Hippocampal formation (tissue), 2 donors: ENCODE data around the gene PRXL2A.
A peak's percentile ranks its signal among the peaks of the same experiment; 100 is the strongest.
"Not testable (repeated sequence)": the region's sequence is repeated elsewhere in the genome, so short reads cannot be mapped to it uniquely, and the experiment has no call there.

Experiments
- DNase-seq, 2 donors: peaks; one replicate each; lab custom pipeline; 2025; lab: John Stamatoyannopoulos, UW

PRXL2A gene, protein sequence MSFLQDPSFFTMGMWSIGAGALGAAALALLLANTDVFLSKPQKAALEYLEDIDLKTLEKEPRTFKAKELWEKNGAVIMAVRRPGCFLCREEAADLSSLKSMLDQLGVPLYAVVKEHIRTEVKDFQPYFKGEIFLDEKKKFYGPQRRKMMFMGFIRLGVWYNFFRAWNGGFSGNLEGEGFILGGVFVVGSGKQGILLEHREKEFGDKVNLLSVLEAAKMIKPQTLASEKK

DNA sequence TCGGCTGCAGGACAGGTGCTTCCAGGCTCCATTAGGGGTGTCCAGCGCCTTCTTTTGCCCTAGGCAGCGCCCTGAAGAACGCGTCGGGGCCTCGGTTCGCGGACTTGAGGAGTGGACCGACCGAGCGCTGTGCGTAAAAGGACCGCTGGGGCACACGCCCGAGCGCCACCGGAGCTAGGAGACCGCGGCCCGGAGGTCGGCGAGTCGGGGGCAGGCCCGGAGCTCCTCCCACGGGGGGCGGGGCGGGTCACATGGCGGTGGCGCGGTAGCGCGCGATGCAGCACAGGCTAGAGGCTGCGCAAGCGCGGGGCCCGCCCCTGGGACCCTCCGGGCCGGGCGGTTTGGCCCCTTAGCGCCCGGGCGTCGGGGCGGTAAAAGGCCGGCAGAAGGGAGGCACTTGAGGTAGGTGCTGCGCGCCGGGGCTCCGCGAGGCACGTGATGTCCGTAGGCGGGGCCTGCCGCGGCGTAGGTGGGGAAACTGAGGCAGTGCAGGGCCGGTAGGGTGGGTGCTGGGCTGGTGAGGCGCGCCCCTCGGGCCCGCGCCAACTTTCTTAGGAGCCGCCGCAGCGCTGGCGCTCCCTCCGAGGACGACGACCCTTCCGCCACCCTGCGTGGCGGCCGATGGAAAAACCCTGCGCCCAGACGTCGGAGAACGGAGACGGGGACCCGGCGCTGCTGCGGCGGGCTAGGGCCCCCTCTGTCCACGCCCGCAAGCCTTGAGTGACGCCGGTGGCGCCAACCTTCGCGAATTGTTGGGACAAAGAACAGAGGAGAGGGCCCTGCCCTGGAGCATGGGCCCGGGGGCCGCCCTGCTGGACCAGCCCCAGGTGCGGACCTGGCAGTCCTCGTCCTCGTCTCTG is at the start of gene PRXL2A:
Gene PRXL2A, plus strand, starts transcription at position 310 of the 860 bp plus-strand sequence. CDS start 11,917 bp downstream, outside the sequence.
- DNase-seq = peak; percentile 54 to 72

DNA sequence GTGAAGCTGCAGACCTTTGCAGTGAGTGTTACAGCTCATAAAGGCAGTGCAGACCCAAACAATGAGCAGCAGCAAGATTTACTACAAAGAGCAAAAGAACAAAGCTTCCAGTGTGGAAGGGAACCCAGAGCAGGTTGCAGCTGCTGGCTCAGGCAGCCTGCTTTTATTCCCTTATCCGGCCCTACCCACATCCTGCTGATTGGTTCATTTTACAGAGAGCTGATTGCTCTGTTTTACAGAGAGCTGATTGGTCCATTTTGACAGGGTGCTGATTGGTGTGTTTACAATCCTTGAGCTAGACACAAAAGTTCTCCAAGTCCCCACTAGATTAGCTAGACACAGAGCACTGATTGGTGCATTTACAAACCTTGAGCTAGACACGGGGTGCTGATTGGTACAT is 49.4 kb upstream of the PRXL2A start:
- not testable (repeated sequence) for DNase-seq

DNA sequence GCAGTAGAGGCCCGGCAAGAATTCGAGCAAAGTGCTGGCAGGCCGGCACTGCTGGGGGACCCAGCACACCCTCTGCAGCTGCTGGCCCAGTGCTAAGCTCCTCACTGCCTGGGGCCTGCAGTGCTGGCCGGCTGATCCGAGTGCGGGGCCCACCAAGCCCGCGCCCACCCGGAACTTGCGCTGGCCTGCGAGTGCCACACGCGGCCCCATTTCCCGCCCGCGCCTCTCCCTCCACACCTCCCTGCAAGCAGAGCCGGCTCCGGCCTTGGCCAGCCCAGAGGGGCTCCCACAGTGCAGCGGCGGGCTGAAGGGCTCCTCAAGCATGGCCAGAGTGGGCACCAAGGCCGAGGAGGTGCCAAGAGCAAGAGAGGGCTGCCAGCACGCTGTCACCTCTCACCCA is 48.7 kb upstream of the PRXL2A start:
- no peak for DNase-seq

DNA sequence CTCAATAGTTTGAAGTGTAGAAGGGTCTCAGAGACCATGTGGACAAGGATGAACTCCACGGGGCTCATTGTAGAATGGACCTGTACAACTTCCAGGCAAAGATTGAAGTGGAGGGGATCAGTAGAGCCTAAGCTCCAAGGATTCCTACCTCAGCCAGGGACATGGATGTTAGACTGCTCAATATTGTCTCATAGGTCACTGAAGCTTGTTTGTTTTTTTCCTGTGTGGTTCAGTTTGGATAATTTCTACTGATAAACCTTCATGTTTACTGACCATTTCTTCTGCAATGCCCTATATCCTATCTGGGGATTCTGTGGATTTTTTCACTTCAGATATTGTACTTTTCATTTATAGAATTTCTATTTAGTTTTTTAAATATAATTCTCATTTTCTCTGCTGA is 42.8 kb upstream of the PRXL2A start:
- no peak for DNase-seq

DNA sequence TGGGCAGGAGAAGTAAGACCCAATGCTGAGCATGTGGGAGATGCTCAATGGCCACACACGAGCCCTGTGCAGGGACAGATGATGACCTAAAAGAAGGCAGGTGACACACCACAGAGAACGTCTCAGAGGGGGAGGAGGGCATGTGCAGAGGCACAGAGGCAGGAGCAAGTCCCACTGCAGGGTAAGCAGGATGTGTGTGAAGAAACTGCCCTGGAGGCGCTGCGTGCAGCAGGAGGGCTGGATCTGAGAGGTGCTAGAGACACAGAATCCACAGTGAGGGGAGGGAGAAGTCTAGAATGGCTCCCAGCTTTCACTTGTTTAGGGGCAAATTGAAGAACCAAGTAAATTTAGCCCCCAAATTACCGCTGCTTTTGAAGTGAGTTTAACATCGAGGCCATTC is 36.9 kb upstream of the PRXL2A start:
- DNase-seq = no peak

DNA sequence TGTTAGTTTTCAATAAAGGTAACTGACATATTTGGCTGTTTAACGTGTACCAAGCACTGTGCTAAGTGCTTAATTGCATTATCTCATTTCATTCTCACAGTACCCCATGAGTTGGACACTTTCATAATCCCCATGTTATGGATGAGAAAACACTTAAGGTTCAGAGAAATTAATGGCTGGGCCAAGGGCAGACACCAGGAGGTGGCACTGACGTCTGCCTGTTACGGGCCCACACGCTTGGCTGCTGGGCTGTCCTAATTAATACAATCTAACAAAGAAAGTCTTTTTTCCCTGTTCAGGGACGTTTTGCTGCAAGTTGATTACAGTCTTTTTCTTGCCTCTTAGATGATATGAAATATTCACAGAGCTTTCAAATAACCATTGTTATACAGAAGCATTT is 35.7 kb upstream of the PRXL2A start:
- DNase-seq = peak in 1 of 2 donors; percentile 23

DNA sequence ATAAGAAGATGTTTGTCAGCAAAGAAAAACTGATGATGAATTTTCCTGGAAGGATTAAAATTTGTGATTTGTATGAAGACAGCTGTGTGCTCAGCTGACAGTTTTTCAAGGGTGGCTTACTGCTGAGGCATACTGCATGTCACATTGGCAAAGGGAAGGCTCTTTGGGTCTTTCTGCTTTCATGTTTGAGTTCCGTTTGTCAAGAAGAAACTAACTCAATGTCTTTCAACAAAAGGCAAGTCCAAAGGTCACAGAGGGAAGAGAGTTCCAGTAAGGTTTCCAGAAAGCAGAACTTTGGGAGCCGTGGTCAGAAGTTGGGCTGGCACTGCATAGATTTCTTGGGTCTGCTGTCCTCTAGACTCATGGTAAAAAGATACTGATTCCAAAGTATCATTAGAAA is 34.8 kb upstream of the PRXL2A start:
- DNase-seq = no peak

DNA sequence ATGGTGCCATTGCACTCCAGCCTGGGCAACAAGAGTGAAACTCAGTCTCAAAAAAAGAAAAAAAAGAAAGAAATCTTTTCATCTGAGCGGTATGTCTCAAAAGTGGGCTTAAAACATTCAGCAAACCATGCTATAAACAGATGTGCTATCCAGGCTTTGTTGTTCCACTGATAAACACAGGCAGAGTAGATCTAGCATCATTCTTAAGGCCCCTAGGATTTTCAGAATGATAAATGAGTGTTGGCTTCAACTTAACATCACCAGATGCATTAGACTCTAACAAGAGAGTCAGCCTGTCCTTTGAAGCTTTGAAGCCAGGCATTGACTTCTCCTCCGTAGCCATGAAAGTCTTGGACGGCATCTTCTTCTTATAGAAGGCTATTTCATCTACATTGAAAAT is 28.6 kb upstream of the PRXL2A start:
- no peak for DNase-seq

DNA sequence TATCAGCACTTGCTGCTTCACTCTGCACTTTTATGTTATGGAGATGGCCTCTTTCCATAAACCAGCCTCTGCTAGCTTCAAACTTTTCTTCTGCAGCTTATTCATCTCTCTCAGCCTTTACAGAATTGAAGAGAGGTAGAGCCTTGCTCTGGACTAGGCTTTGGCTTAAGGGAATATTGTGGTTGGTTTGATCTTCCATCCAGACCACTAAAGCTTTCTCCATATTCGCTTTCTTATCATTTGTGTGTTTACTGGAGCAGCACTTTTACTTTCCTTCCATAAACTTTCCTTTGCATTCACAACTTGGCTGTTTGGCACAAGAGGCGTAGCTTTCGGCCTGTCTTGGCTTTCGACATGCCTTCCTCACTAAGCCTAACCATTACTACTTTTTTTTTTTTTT is 28.2 kb upstream of the PRXL2A start:
- DNase-seq = no peak

DNA sequence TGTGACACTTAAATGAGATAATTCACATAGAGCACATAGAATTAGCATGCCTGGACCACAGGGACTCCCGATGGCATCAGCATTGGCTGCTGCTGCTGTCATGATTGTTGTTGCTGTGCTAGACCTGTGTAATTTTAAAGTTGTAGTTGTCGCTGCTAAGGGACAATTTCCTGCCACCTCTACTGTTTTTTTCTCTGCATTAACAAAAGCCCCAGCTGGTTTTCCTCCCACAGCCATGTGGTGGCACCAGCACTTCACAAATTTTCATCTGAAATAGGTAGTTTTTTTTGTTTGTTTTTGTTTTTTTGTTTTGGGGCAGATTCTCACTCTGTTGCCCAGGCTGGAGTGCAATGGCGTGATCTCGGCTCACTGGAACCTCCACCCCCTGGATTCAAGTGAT is 25.4 kb upstream of the PRXL2A start:
- DNase-seq = peak; percentile 13 to 34

DNA sequence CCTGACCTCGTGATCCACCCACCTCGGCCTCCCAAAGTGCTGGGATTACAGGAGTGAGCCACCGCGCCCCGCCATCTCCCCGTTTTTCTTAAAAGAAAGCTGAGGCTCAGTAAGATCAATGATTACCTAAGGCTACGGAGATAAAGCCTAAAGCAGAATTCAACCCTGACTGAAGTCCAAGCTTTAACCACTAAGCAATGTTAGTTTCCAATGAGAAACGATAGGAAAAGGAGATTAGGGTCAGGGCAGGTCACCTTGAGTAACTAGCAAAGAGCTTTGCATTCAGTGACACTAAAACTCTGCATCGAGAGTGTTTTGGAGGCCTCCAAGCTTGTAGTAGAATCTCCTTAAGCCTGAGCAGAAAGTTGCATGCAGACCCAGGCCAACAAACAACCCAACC is 17.6 kb upstream of the PRXL2A start:
- no peak for DNase-seq

DNA sequence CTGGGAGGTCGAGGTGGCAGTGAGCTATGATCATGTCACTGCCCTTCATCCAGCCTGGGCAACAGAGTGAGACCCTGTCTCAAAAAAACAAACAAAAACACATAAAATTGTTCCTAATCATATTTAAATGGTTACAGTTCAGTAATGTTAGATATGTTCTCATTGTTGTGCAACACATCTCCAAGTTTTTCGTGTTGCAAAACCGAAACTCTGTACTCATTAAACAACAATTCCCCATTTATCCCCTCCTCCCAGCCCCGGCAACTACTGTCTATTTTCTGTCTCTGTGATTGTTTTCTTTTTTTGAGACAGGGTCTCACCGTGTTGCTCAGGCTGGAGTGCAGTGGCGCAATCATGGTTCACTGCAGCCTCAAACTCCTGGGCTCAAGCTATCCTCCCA is 16.1 kb upstream of the PRXL2A start:
- no peak for DNase-seq

DNA sequence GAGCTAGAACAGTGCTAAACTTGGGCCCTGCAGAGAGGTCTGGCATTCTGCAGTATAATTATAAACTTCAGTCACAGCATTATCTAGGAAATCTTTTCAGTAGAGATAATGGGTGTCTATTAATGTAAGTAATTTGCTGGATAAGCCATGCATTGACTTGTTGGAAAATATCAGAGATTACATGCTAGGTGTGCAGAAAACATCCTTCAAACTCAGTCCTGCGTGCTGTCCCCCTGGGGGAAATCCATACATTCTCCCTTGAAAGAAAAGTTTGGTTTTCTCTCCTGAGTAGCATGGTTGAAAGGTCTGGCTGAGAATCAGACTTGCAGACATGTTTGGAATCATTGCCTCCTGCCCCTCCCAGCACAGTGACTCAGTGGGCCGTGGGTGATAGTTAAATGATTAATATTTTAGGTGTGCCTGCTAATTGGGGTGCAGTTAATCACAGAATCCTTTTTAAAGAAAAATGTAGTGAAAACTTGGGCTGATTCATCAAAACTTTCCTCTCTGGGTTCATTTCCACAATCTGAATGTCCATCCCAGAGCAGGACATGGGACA is 13.9 kb upstream of the PRXL2A start:
- DNase-seq = no peak

DNA sequence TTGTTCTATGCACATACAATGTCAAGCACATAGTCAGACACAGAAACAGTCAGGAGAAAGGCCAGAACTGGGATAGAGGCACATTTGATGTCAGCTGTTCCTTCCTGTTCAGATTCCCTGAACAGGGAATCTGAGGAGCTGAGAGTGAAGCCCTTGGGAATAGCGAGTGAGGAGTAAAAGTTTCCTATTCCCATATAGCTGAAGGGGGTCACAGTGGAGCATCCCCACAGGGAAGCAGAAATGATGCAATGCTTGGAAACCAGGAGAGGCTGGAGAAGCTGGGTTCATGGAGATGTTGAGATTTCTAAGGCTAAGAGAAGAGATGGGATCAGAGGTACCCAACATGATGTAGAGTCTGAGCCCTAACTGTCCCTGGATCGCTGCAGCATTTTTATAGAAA is 11.3 kb upstream of the PRXL2A start:
- DNase-seq = no peak

DNA sequence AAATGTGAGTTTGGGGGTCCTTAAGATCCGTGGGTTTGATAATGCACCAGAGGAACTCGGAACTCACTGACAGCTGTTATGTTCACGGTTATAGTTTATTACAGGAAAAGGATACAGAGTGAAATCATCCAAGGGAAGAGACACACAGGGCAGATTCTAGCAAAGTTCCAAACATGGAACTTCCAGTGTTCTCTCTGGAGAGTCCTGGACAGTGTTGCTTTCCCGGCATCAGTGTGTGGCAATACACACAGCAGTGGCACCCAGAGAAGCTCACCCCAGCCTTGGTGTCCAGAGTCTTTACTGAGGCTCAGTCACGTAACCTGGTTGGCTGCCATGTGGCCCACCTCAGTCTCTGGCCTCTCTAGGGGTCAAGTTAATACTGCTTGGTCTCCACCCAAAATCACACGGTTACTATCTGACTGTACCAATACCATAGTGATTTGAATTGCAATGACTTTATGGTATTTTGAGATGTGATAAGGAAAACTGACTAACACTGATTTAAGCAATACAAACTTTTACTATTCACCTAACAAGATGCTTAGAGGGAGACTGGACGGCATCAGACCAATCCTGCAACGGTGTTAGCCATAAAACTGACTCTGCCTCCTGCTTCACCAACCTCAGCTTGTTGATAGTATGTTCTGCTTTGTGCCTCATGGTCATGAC is 8.1 kb upstream of the PRXL2A start:
- DNase-seq = no peak

DNA sequence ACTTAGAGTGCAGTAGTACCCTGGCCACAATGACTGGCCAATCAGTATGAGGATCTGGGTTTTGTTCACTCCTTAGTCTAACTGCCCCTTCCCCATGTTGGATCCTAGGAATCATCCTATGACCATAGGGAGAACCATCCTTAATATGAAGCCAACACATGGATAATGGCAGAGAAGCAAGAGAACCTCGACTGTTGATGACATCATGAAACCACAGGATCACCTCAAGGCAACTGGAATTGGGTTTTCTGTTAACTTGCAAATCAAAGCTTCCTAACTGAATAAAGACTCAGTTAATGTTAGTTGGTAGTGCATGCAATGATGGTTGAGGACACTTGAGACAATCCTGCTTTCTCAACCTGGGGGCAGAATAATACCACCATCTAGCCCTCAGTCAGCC is 3.3 kb upstream of the PRXL2A start:
- DNase-seq = no peak

DNA sequence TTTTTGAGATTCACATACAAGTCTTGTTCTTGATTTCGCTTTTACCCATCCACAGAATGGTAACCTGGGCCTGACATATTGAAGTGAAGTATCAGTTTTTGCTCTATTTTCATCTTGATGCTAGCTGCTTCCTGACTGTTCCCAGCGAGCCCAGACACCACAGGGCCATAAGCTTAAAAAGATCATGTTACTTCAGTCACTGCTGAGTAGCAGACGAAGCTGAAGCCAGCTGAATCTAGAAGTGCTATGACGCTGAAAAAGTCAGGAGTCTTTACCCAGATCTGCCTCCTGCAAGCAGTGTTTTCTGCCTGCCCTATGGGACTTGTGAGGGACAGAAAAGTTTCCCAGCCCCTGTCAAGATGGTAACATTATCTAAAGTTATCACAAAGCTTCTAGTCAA is 2.7 kb upstream of the PRXL2A start:
- DNase-seq = no peak

DNA sequence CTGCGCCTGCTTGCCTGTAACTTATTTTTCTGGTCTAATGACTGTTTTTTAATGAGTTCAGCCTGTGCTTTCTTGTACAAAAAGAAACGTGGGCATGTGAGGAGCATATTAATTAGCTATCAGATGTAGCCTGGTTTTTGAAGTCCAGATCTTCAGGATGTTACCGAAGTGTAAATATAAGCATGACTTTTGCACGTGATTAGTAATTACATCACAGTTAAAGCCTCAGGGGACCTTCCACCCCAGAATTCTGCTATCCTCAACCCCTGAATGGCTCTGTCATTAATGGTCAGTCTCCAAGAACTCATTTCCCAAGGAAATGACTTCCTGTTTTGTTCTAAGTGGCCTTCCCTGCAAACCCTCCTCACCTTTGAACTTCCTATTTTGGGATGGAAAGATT is 2.1 kb upstream of the PRXL2A start:
- DNase-seq = peak in 1 of 2 donors; percentile 20

DNA sequence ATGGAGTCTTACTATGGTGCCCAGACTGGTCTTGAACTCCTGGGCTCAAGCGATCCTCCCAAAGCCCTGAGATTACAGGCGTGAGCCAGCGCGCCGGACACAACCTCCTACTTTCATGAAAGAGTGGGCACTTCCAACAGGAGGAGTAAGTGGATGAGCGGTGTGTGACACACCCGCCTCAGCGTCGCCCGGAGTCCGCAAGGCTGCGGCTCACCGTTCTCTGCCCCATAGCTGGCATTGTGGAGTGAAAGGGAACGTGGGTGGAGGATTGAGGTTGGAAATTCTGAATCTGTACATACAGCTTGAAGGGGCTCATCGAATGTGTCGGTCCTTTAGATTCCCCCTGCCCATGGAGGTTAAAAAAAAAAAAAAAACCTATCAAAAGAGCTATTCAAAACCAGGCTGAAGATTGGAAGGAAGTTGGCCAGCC is 524 bp upstream of the PRXL2A start:
- no peak for DNase-seq

DNA sequence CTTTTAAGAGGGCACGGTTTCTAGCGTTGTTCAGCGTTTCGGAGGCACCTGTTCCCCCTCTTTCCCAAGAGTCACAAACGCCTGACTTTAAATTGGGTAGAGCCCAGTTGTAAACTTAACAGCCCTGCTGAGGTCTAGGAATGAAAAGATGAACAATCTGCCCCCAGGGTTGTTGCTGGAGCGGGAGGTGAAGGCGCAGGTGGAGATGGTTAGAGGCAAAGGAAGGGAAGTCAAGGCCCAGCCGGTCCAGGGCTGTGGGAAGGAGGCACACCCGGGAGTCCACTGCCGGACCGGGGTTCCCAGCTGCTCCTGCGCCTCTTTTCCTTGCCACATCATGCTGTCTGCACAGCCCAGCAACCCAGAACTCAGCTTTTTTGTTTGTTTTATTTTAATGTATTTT is 770 bp downstream of the PRXL2A start:
- DNase-seq = no peak

DNA sequence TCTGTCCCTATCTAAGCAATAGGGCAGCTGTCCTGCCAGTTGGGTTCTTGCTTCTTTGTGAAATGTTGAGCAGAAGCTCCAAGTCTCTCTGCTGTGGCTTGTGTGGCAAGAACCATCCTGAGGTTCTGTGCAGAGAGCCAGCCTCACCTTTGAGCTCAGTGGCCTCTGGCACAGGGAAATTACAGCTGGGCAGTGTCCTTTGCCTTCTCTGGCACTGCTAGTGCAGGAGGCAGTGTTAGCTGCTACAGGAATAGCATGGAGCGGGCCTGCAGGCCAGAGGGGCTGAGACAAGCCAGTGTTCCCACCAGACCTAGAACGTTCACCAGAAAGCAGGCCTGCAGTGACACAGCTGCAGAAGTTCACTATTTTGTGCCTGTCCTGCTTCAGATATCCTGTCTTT is 1.8 kb downstream of the PRXL2A start:
- no peak for DNase-seq

DNA sequence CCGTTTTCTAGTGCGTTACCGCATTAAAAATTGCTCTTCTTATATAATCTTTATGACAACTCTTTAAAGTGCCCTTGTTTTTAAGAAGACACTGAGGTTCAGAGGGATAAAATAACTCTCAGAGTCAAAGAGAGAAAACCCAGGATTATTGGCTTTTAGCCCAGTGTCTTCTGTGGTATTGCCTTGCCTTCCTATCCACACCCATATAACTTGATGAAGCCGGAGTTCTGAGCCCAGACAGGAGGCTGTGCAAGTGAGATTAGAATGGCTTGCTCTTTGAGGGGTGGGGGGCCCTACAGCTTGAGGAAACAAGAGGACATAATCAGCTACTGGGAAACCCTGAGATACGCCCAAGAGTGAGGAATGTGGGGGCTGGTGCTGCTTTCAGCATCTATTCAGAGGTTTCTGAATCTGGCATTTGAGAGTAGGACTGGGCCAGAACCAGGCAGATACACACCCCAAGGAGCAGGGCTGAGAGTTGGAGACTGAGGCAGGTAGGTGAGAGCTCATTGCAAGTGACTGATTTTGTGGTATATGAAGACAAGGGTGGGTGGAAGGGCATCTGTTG is 2.3 kb downstream of the PRXL2A start:
- no peak for DNase-seq
